PC-3 (cell line): ENCODE data around the gene TTC28.

ENCODE experiments used
- CTCF ChIP-seq: fragments of 300-600 bp; sonication (generic); conservative IDR thresholded peaks from 2 replicates; pipeline ENCODE4 v1.5.1; 2017; ENCODE audit warnings: antibody characterized with exemption, low read depth, mild to moderate bottlenecking, low read length
- EZH2 ChIP-seq: fragments of 300-600 bp; sonication (generic); IDR thresholded peaks from one replicate; pipeline ENCODE4 v1.6.1; 2017; ENCODE audit warnings: antibody characterized with exemption, mild to moderate bottlenecking, low read length; ENCODE audit not compliant: unreplicated experiment

GRCh38 chr22:28299309-28299708, 380.3 kb downstream of the TTC28 start:
- TF ChIP-seq CTCF = no peak
- no peak for TF ChIP-seq EZH2
